Thymus (tissue), 11 donors: ENCODE measurements around the gene BACE2. TPM values are rescaled to one million over a fixed set of nuclear protein-coding genes. Genes with fewer than 3 reads are reported as not detected.

ENCODE experiments used
- DNase-seq, 9 donors: peaks; one replicate each; pipeline ENCODE4 v3.0.0-alpha.2; 2013; ENCODE audit warnings: low spot score in 9 of 9, low read depth in 6 of 9, missing footprints in 1 of 9
- H3K27ac ChIP-seq, 2 donors: one replicate each; pipeline ENCODE4 v1.5.1; 2013; ENCODE audit warnings: control low read depth in 1 of 2, low read depth in 1 of 2, low read length in 1 of 2, mild to moderate bottlenecking in 1 of 2, moderate library complexity in 1 of 2
- H3K27me3 ChIP-seq, 2 donors: one replicate each; pipeline ENCODE4 v1.5.1; 2013; ENCODE audit warnings: low read length in 1 of 2; ENCODE audit not compliant: control insufficient read depth in 2 of 2, insufficient read depth in 1 of 2
- H3K36me3 ChIP-seq, 2 donors: one replicate each; pipeline ENCODE4 v1.5.1; 2013; ENCODE audit warnings: low read length in 1 of 2, mild to moderate bottlenecking in 1 of 2, moderate library complexity in 1 of 2; ENCODE audit not compliant: control insufficient read depth in 2 of 2, insufficient read depth in 2 of 2
- H3K4me1 ChIP-seq, 2 donors: one replicate each; pipeline ENCODE4 v1.5.1; 2013; ENCODE audit warnings: low read length in 2 of 2; ENCODE audit not compliant: control insufficient read depth in 2 of 2, insufficient read depth in 2 of 2
- H3K4me3 ChIP-seq, 2 donors: one replicate each; pipeline ENCODE4 v1.5.1; 2013; ENCODE audit warnings: low read length in 2 of 2, control low read depth in 1 of 2, mild to moderate bottlenecking in 1 of 2
- H3K9me3 ChIP-seq, 2 donors: one replicate each; pipeline ENCODE4 v1.5.1; 2013; ENCODE audit warnings: low read length in 1 of 2, mild to moderate bottlenecking in 1 of 2; ENCODE audit not compliant: control insufficient read depth in 2 of 2, insufficient read depth in 1 of 2
- WGBS: extraction: QIAGEN DNeasy Blood & Tissue Kit; methylation state at CpG from one replicate; pipeline ENCODE4 v1.1.7; 2013; 5-methylcytosine and 5-hydroxymethylcytosine counted together
- polyA plus RNA-seq: library from polyadenylated mRNA; stranded (reverse); fragments of 200-250 nt; gene quantifications from one replicate; pipeline ENCODE4 v1.2.3, GENCODE V29; 2013
- total RNA-seq: library from RNA; stranded (reverse); fragments of 120-200 nt; gene quantifications from one replicate; pipeline ENCODE4 v1.2.4, GENCODE V29; 2013
- donor health status: healthy.

The BACE2 gene
- total and polyA plus RNA-seq, 2 donors = 5.9 to 17.6 TPM

DNA sequence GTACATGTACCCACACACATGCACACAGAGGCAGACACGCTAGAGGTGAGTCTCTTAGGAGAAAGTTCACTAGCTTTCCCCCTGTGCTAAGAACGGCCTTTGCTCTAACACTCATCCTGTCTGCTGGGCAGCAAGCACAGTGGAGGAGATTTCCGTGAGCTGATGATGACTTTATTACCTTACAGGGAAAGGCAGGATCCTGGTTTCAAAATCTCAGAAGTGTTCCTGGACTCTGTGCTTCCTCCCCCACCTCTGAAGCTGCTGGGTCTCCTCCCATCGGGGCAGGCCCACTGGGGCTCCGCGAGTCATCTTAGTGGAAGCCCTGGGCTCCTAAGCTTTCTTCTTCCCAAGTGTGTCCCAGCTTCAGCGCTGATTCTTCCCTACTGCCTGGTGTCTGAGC lies 151.3 kb downstream of the BACE2 start:
- H3K4me1 ChIP-seq = peaks cover 34 to 83% of the 10 kb centered on the region in 2 donors
- 95% methylated on average over 7 of the region's 7 CpGs for WGBS

DNA sequence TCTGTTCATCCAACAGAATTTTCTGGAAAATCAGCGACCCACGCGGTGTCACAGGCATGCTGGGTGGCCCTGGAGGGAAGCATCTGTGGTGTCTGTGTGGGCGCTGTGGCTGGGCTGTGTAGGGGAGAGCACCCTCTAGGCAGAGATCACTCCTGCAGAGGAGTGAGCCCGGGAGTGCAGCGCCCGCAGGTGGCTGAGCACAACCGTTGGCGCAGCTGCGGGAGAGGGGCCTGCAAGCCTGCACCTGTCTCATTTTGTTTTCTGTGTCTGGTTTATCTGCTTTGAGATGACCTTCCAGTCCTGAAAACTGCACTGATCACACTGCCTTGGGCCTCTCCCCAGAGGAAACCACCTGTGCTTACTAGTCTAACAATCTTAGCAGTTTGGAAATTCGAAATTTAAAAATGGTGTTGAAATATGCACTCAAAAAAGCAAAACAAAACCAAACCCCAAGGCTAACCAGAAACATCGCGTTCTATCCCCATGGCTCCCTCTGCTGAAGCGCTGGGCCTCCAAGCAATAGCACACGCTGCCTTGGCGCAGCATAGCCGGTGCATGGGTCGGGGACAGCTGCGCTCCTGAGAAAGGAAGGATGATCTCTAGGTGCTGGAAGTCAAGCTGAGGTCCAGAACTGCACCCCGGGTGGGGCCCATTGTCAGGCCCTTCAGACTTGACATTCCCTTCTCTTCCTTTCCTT lies 153.4 kb downstream of the BACE2 start:
- peak; percentile 52 to 92 (median 76) for DNase-seq
- no peaks in the 10 kb centered on the region for H3K36me3 ChIP-seq
- 28% methylated on average over 20 of the region's 20 CpGs for WGBS
- peak overlapping the region; percentile 68 to 97 for H3K27ac ChIP-seq
- peaks cover 0 to 8% of the 10 kb centered on the region in 2 donors for H3K27me3 ChIP-seq
- peaks cover 0 to 13% of the 10 kb centered on the region in 2 donors for H3K9me3 ChIP-seq
- H3K4me1 ChIP-seq = peaks cover 32 to 94% of the 10 kb centered on the region in 2 donors
- no peak overlapping the region for H3K4me3 ChIP-seq

More for the DNA sequence above, 151.3 kb downstream of the BACE2 start:
- DNase-seq = no peak
- Histone ChIP-seq H3K9me3 (peaks cover 0 to 13% of the 10 kb centered on the region in 2 donors), H3K4me3 (no peak overlapping the region), H3K27me3 (peaks cover 0 to 18% of the 10 kb centered on the region in 2 donors), H3K36me3 (no peaks in the 10 kb centered on the region), H3K27ac (no peak overlapping the region)

DNA sequence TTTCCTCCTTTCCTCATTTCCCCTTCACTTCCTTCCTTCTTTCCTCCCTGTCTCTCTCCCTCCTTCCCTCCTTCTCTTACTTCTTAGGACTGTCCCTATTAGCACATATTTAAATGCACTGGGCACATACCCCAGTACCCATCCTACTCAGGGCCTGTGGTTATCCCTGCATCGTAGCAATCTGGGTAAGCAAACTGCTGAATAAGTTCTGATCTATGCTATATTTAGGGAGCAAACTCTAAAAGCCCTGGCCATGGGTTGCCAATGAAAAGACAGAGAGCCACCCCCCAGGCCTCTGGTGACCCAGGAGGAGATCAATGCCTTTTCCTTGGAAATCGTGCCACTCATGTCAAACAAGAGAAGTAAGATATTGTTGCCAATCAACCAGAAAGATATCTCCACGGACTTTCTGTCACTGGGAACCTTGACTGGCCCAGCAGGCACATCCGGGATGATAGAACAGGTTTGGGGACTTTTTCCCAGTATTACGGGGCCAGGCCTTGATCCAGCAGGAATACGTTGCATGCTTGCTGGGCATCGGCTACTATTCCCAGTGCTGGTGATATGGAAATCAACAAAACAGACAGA lies 154.0 kb downstream of the BACE2 start:
- Histone ChIP-seq H3K36me3 (no peaks in the 10 kb centered on the region), H3K9me3 (peaks cover 0 to 13% of the 10 kb centered on the region in 2 donors), H3K4me3 (no peak overlapping the region), H3K27me3 (peaks cover 0 to 3% of the 10 kb centered on the region in 2 donors), H3K27ac (peak overlapping the region; percentile 68 to 97), H3K4me1 (peaks cover 32 to 95% of the 10 kb centered on the region in 2 donors)
- DNase-seq = peak in 1 of 9 donors; percentile 43
- 89% methylated on average over 7 of the region's 7 CpGs for WGBS

DNA sequence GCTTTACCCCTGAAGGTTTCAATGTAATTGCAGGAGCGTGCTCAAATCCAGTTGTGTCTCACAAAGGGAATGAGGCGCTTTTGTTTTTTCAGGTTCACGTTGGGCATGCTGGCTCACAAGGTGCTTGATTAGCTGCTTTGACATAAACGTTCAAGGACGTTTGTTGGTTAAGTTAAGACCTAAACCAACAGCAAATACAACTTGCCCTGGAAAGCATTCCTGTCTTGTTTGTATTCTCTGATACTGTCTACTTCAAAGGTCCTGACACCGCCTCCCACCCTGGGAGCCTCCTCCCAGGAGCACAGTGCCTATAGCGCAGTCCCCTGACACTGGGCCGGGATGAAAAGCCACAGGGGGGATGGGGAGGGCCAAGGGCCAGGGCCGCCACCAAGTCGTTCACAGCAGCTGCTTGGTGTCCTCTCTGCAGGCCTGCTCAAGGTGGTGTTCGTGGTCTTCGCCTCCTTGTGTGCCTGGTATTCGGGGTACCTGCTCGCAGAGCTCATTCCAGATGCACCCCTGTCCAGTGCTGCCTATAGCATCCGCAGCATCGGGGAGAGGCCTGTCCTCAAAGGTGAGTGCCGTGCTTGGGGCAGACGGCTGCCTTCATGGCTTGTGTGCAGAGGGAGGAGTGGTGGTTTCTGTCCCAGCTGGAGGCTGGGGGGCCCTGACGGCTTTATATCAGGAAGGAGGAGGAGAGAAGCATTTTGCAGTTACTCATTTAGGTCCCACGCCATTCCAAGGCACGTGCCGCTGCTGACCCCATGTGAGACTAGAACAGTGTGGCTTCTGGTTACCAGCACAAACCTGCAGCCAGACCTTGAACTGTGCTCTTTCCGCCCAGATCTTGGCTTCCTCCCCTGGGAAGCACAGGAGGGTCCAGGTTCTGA lies 154.8 kb downstream of the BACE2 start:
- H3K36me3 ChIP-seq = no peaks in the 10 kb centered on the region
- DNase-seq = peak in 1 of 9 donors; percentile 35
- peaks cover 27 to 95% of the 10 kb centered on the region in 2 donors for H3K4me1 ChIP-seq
- H3K4me3 ChIP-seq = no peak overlapping the region
- H3K27me3 ChIP-seq = no peaks in the 10 kb centered on the region
- WGBS = 84% methylated on average over 23 of the region's 23 CpGs
- peaks cover 0 to 13% of the 10 kb centered on the region in 2 donors for H3K9me3 ChIP-seq
- peak overlapping the region in 1 of 2 donors; percentile 97 for H3K27ac ChIP-seq

DNA sequence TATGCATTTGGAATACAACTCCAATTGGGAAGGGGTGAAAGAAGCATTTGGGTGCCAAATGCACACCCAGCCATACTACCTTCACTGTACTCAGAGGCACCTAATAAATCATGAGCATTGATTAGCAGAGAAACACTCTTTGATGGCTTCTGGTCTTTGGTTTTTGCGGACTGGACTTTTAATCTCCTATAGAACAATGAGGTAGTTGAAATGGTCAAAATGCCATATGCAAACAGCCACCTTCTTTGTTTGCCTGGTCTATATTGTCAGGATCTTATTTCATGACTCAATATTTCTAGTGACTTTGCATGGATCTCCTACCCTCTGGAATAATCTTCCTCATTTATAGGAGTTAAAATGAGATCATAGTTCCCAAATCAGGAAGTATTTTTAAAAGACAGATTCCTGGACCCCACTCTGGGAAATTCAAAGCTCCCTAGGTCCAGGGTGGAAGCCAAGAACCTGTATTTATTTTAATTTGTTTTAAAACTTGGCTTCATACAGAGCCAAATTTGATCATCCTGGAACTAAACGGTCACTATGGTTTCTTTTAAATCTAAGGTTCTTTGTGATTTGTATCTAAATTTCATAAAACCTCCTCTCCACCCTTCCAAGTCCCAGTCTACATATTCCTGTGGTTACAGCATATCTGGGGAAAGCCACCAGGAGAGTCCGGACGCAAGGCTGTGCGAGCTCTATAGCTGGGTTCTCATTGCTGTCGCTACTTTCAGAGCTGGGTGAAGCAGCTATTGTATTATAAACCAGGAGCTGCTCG lies 157.4 kb downstream of the BACE2 start:
- Histone ChIP-seq H3K4me1 (peaks cover 27 to 72% of the 10 kb centered on the region in 2 donors), H3K4me3 (no peak overlapping the region), H3K27ac (no peak overlapping the region), H3K36me3 (no peaks in the 10 kb centered on the region), H3K9me3 (peaks cover 0 to 11% of the 10 kb centered on the region in 2 donors), H3K27me3 (no peaks in the 10 kb centered on the region)
- WGBS = 95% methylated on average over 7 of the region's 7 CpGs
- DNase-seq = no peak

DNA sequence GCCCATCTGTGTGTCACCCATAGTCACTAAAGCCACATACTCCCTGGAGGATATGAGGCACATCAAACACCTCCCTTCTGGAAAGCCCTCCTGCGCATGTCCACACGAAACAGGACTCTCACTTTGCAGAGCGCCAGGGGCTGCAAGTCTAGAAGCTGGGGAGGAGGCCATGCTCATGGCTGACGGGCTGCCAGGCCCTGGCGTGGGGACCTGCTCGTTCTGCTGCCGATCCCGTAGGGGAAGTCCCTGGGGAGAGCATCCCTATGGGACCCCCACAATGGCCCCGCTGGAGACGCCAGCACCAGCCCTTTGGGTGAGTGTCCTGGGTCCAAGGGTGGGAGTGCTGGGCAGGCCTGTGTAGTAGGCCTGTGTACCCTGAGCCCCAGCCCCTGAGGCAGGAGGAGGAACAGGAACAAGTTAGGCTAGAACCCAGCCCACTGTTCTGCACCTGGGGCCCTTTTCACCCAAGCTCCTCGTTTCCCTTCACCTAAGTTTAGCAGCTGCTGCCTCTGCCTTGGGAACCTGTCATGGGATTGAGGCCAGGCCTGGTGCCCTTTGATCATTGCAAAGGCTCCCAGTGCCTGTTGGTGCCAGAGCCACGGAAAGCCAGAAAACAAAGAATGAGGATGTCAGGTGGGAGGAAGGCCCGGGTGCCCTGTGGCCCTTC lies 158.6 kb downstream of the BACE2 start:
- no peaks in the 10 kb centered on the region for H3K27me3 ChIP-seq
- peak overlapping the region in 1 of 2 donors; percentile 74 for H3K27ac ChIP-seq
- H3K9me3 ChIP-seq = peaks cover 0 to 3% of the 10 kb centered on the region in 2 donors
- DNase-seq = peak in 1 of 9 donors; percentile 53
- no peaks in the 10 kb centered on the region for H3K36me3 ChIP-seq
- 78% methylated on average over 13 of the region's 13 CpGs for WGBS
- peaks cover 18 to 60% of the 10 kb centered on the region in 2 donors for H3K4me1 ChIP-seq
- no peak overlapping the region for H3K4me3 ChIP-seq

DNA sequence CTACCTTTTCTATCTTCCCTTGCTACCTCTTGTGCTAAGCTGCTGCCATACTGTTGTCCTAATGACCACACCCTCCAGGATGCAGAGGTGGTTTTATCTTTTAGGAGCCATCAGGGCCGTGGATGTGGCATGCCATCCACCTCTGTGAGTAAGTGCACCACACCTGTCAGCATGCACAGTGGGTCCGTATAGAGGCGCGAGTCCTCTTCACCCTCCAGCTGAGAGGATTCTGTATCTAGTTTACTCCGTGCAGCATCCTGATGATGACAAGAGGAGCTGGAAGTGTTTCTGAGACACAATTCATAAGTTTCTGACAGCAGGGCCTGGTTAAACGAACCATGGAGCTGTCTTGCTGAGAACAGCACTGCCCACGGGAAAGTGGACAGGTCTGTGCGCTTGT lies 159.8 kb downstream of the BACE2 start:
- no peaks in the 10 kb centered on the region for H3K9me3 ChIP-seq
- H3K4me3 ChIP-seq = no peak overlapping the region
- H3K27me3 ChIP-seq = no peaks in the 10 kb centered on the region
- 93% methylated on average over 8 of the region's 8 CpGs for WGBS
- H3K27ac ChIP-seq = no peak overlapping the region
- H3K36me3 ChIP-seq = no peaks in the 10 kb centered on the region
- peaks cover 6 to 48% of the 10 kb centered on the region in 2 donors for H3K4me1 ChIP-seq
- DNase-seq = no peak
